HG03139 (cell line): ENCODE results near the gene ROR1.

Experiments used
- ATAC-seq: cut with Tn5 transposase; IDR thresholded peaks from one replicate; pipeline ENCODE4 v1.9.1; 2021; ENCODE audit not compliant: unreplicated experiment

Gene ROR1

DNA sequence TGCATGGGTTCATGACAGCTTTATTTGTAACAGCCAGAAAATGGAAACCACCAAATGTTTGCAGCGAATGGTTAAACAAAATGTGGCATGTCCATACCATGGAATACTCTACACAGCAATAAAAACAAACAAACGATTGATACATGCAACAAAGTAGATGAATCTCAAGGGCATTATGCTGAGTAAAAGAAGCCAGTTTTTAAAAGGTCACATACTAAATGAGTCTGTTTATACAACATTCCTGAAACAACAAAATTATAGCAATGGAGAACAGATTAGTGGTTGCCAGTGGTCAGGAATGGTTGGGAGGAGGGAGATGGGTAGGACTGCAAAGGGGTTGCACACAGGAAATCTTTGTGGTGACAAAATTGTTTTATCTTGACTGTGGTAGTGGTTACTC lies 227.2 kb downstream of the ROR1 start:
- ATAC-seq = no peak

DNA sequence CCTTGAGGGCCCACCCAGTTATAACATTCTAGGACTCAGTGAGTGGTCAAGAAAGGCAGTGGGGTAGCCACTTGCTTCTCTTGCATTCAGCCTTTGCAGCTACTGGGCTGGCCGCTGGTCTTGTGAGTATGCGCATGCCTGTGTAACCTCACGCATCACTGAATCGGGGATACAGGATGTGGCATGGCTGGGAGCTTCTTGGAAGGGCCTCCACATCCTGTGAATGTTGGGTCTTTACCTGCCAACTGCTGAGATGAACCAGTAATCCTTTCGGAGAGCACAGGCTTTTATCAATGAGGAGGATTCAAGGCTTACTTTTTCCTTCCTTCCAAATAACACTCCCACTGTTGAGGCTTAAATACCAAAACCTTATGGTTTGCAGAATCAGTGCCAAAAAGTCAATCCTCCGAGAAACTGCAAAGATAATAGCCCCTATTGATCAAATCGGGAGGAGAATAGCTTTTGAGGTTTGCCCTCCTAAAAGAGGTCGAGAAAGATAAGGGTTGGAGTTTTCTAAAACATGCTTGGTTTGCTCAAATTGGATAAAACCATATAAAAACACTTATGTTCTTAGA lies 230.7 kb downstream of the ROR1 start:
- ATAC-seq = no peak

DNA sequence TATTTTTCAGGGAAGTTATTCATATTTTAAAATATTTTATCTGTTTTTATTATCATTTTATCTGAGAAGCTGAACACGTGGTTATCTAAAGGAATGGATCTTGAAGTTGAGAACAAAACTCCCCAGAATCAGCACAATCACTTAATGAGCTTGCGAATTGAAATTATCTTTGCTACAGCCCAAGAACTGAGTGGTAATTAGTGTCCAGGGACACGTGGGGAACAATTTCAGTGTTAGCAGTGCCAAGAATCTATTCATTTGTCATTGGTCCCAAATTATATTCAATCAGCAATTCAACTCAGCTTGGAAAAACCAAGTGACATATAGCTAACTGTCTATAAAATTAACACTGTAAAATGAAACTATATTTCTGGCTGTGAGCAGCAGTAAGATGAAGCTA lies 232.0 kb downstream of the ROR1 start:
- no peak for ATAC-seq

- ATAC-seq = no peak
These were observed 232.6 kb downstream of the ROR1 start for GRCh38 chr1:64006276-64007051.

DNA sequence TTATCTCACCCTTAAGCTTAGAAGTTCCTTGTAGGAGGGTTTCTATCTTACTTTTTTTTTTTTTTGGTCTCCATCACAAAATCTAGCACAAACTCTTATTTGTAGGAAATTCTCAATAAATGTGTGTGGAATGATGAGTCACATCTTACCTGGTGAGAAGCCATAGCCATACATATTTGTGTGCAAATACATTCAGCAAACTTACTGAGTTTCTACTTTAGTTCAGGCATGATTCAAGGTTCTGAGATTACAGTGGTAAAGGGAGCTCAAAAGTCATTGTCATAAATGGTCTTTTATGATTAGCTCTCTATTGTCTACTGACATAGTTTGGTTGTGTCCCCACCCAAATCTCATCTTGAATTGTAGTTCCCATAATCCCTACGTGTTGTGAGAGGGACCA lies 236.5 kb downstream of the ROR1 start:
- ATAC-seq = no peak

- no peak for ATAC-seq
These were observed 239.6 kb downstream of the ROR1 start for GRCh38 chr1:64013395-64013794.

GRCh38 chr1:64019818-64020217 lies 246.0 kb downstream of the ROR1 start:
- peak; percentile 71 for ATAC-seq

GRCh38 chr1:64021066-64021465 lies 247.2 kb downstream of the ROR1 start:
- no peak for ATAC-seq

- ATAC-seq = no peak
These were observed 251.2 kb downstream of the ROR1 start for GRCh38 chr1:64025051-64025450.

- ATAC-seq = no peak
These were observed 255.2 kb downstream of the ROR1 start for GRCh38 chr1:64029037-64029436.

- ATAC-seq = no peak
These were observed 256.6 kb downstream of the ROR1 start for GRCh38 chr1:64030411-64030810.

DNA sequence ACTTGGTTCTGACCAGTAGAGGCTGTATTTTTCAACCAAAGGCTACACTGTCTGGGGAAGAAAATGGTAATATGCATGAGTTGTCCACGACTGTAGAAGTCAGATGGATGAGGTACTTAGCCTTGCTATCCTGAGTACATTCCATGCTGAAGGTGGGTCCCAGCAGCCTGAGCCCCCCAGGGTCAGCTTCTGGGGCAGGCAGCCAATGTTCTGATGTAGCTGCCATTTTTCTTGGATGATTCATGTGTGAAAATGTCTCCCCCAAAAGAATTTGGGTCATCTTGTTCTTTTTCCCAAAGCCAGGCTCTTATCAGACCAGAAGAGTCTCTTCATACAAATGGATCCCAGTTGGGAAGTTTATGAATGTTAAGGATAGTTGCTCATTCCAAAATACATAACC lies 257.4 kb downstream of the ROR1 start:
- ATAC-seq = no peak

DNA sequence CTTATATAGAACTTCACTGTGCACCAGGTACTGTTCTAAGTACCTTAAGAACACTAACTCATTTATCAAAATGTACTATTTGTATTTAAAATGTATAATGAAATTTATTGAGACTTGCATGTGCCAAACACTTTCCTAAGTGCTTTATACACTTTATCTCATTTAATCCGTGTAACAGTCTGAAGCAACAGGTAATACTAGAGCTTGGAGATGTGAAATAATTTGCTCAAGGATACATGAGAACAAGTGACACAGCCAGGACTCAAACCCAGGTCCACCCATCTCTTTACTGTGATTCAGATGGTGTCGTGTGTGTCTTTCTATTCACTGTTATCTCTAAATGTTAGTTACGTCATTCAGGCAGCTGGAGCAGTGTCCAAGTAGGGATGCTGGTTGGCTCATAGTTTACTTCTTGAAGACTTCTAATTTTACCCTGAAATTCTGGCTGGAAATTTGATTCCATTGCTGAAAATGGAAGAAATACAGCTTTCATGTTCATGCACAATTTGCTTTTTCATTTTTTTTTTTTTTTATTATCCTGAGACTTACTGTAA lies 259.9 kb downstream of the ROR1 start:
- no peak for ATAC-seq

DNA sequence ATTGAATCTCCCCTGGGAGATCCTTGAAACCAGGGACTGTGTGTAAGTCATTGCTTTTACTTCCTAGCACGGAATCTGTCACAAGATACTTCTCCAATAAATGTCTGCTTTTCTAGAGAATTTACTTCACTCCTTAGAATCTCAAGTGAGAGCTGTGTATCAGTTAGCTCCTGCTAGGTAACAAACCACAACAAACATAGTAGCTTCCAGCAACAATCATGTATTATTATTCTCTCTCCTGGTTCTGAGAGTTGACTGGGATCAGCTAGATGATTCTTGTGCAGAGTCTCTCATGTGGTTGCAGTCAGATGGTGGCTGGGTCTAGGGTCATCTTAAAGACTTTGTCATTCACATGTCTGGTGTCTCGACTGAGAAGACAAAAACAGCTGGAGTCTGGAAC lies 262.7 kb downstream of the ROR1 start:
- ATAC-seq = no peak

DNA sequence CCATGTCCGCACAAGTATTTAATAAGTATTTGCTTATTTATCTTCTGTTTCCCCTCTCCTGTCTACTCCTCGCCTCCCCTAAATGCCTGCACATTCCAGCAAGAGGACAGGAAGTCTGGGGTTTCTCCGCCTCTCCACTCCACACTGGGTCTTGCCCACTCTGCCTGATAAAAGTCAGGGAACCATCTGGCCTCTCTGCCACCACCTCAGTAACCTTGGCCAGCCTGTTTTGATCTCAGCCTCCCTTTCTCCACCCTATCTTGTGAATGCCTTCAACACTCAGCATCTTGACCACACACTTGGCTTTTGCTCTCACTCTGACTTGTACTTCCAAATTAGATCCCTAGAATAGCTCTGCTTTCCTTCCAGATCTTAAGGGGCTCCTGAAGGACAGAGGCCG lies 264.3 kb downstream of the ROR1 start:
- no peak for ATAC-seq

GRCh38 chr1:64038965-64039364 lies 265.1 kb downstream of the ROR1 start:
- ATAC-seq = no peak

- ATAC-seq = no peak
These were observed 265.6 kb downstream of the ROR1 start for GRCh38 chr1:64039390-64039926.

DNA sequence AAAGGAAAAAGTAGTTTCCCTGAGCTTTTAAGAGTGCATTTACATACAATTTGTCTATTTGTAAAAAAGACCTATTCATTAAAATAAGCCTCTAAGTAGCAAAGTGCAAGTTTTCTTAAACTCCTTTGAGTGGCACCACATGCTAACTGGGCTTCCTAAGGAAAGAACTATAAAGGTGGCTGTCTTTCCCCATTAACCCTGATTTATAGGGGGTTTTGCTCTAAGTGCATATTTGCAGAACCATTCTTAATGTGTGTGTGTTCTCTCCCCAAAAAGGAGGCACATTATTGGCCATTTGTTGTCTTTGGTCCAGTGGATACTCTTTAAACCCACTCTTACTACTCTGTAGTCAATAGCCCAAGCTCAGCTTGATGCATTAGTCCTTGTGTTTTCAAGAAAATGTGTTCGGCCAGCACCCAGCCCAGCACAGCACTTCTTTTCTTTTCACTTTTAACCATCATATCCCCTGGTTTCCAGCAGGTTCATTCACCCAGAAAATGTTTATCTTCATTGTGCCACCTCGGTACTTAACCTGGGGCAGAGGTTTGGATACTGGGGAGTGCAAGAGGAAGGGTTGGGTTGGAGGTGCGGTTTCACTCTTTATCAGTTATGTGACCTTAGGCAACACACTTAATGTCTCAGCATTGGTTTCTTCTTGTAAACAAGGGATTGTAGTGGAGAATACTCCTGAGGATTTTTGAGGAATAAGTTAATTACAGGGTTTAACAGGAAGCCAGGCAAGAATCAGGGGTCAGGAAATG lies 267.7 kb downstream of the ROR1 start:
- no peak for ATAC-seq

DNA sequence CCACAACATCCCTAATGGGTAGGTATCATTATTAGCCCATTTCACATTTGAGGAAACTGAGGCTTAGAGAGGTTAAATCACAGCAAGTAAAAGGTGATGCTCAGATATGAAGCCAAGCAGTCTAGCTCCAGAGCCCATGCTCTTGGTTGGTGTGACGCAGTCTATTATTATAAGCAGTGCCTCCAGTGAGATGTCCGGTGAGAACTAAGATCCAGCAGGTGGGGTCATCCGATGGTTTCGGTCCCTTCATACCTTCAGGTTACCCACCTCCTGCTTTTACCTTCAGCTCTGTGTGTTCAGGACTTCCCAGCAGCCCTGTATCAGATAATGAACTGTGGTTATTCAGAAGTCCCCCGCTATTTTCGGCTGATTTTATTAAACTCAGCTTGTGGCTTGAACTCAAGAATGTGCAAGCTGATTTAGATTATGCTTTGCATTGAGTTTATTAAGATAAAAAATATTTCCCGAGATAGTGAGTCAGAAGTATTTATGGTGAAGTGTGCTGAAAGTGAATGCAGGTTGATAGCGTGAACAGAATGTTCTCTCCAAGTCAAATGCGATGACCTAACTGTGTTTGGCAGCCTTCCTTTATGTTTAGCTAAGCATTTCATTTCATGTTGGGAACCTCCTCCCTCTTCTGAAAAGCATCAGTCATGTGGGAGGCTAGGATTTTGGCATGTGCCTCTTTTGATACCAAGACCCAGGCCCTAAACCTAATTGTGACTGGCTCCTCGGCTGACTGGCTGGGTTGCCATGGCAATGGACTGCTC lies 268.7 kb downstream of the ROR1 start:
- no peak for ATAC-seq

DNA sequence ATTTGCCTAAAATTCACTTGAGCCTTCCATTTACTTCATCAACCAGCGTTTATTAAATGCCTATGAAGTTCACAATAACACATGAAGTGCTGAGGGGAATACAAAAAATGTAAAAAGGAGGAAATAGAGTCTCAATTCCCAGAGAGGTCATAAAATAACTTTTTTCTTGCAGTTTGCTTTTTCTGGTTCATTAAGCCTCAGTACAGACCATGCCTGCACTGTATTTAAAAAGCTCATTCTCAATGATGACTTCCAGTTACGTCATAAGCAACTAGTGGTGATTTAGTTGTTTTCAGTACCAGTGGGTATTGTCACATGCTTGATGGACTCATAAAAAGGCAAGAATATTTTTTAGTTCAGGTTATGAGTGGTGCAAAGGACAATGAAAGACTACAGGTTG lies 269.5 kb downstream of the ROR1 start:
- no peak for ATAC-seq

GRCh38 chr1:64043976-64044375 lies 270.2 kb downstream of the ROR1 start:
- no peak for ATAC-seq
